ENCODE data around the gene GLT6D1.

DNA sequence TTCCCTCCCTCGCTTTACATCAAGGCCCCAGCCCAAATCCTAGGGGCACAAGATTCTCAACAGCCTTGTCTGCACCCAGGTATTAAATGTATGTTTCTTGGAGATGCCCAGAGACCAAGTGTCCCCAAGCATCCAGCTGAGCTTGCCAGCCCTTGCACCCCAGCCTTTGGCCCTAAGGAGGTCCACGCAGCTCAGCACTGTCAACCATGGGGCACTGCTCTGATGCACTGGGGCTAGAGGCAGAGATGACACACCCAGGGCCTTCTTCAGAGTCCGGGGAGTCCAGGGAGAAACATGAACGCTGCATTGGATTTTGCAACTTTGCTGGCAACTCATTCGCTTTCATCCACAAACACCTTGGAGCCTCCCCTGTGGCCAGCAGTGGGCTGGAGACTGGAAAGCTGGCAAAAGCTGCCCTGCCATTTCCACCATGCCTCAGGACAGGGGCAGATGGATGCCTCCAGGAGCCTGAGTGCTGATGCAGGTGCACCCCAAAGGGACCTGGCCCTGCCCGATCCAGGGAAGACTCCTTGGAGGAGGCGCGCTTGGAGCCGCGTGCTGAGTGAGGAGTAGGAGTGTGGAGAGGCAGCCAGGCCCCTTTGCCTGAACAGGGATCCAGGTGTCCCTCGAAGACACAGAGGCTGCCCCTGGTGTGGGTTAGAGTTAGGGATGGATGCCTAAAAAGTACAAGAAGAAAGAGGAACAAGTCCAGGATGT is 58.5 kb downstream of the GLT6D1 start:
- TF ChIP-seq, protein P1, sequence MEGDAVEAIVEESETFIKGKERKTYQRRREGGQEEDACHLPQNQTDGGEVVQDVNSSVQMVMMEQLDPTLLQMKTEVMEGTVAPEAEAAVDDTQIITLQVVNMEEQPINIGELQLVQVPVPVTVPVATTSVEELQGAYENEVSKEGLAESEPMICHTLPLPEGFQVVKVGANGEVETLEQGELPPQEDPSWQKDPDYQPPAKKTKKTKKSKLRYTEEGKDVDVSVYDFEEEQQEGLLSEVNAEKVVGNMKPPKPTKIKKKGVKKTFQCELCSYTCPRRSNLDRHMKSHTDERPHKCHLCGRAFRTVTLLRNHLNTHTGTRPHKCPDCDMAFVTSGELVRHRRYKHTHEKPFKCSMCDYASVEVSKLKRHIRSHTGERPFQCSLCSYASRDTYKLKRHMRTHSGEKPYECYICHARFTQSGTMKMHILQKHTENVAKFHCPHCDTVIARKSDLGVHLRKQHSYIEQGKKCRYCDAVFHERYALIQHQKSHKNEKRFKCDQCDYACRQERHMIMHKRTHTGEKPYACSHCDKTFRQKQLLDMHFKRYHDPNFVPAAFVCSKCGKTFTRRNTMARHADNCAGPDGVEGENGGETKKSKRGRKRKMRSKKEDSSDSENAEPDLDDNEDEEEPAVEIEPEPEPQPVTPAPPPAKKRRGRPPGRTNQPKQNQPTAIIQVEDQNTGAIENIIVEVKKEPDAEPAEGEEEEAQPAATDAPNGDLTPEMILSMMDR (conservative IDR thresholded peaks at IDR 0.05; ENCODE audit: low read depth, low read length) = no peak
- no peak for TF ChIP-seq MAZ (IDR thresholded peaks at IDR 0.05; ENCODE audit: borderline replicate concordance, low read depth, low read length)
- TF ChIP-seq POLR2A (IDR thresholded peaks at IDR 0.05; ENCODE audit: low read depth, low read length) = no peak

All from IMR-90 (cell line).